Nephron progenitor cell (in vitro differentiated cells): ENCODE results near the gene OR2A5.

ENCODE experiments used
- DNase-seq: peaks from one replicate; pipeline ENCODE4 v3.0.0; 2021
- H3K27ac Mint-ChIP-seq: 2 replicates; pipeline ENCODE4 v1.8.0; 2021; ENCODE audit warnings: mild to moderate bottlenecking, moderate library complexity, mixed read lengths
- H3K27me3 Mint-ChIP-seq: 2 replicates; pipeline ENCODE4 v1.8.0; 2021; ENCODE audit warnings: mild to moderate bottlenecking, low read depth, mixed read lengths; ENCODE audit not compliant: poor library complexity
- H3K36me3 Mint-ChIP-seq: 2 replicates; pipeline ENCODE4 v1.8.0; 2021; ENCODE audit warnings: low read depth, mixed read lengths
- H3K4me1 Mint-ChIP-seq: 2 replicates; pipeline ENCODE4 v1.8.0; 2021; ENCODE audit warnings: mixed read lengths
- H3K4me3 Mint-ChIP-seq: 2 replicates; pipeline ENCODE4 v1.8.0; 2021; ENCODE audit warnings: mild to moderate bottlenecking, moderate library complexity, mixed read lengths
- H3K9me3 Mint-ChIP-seq: 2 replicates; pipeline ENCODE4 v1.8.0; 2021; ENCODE audit warnings: mild to moderate bottlenecking, moderate library complexity, mixed read lengths
- TF ChIP-seq, protein P1 (sequence below): fragments of 200-600 bp; sonication (generic); IDR thresholded peaks from 2 replicates; pipeline ENCODE4 v1.5.0; 2021; ENCODE audit warnings: antibody characterized with exemption

OR2A5 gene

DNA sequence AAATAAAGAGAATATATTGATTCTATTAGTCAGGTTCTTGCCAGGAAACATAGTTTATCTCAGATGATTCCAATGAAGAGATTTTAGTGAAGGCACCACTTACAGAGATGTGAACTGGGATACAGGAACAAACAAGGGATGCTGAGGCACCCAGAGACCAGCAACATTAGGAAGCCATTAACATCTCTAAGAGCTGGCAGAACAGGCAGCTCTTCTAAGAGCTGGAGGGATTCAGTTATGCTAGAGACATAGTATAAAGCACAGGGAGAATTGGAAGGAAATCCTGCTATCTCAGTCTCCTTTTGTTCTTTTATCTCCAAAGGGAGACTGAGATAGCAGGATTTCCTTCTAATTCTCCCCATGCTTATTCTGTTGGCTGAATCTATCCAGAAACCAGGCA, 26.6 kb upstream of the OR2A5 start:
- Mint-ChIP-seq H3K4me3 (no peak overlapping the region), H3K36me3 (no peaks in the 10 kb centered on the region), H3K9me3 (no peaks in the 10 kb centered on the region), H3K4me1 (no peaks in the 10 kb centered on the region), H3K27me3 (no peaks in the 10 kb centered on the region), H3K27ac (no peak overlapping the region)
- TF ChIP-seq, protein P1, sequence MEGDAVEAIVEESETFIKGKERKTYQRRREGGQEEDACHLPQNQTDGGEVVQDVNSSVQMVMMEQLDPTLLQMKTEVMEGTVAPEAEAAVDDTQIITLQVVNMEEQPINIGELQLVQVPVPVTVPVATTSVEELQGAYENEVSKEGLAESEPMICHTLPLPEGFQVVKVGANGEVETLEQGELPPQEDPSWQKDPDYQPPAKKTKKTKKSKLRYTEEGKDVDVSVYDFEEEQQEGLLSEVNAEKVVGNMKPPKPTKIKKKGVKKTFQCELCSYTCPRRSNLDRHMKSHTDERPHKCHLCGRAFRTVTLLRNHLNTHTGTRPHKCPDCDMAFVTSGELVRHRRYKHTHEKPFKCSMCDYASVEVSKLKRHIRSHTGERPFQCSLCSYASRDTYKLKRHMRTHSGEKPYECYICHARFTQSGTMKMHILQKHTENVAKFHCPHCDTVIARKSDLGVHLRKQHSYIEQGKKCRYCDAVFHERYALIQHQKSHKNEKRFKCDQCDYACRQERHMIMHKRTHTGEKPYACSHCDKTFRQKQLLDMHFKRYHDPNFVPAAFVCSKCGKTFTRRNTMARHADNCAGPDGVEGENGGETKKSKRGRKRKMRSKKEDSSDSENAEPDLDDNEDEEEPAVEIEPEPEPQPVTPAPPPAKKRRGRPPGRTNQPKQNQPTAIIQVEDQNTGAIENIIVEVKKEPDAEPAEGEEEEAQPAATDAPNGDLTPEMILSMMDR = no peak
- DNase-seq = no peak

DNA sequence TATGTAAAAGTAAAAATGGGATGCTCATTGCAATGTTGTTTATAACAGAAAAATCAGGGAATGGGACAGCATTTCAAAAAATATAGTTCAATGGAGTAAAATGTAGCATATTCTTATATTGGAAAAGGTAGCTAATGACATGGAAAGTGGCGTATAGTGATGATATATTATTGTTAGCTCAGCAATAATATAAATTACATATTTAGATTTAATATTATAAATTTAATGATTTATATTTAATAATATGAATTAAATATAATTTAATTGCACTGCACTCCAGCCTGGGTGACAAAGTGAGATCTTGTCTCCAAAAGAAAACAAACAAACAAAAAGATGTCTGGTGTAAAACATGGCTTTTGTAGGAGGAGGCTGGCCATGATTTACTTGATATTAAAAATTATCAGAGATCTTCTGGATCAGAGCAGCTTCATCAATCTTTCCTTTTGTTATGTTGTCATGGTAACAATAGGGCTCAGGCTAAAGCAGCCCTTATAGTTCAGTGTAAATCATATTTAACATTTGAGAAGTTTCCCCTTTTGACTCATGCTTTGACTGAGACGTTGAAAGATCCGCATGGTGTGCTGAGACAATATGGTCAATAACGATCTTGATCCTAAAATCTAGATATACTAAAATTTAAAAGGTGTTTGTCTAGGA, 25.4 kb upstream of the OR2A5 start:
- Mint-ChIP-seq H3K4me3 (no peak overlapping the region), H3K4me1 (no peaks in the 10 kb centered on the region), H3K9me3 (no peaks in the 10 kb centered on the region), H3K27me3 (no peaks in the 10 kb centered on the region), H3K36me3 (no peaks in the 10 kb centered on the region), H3K27ac (no peak overlapping the region)
- TF ChIP-seq, protein P1 = no peak
- DNase-seq = no peak

DNA sequence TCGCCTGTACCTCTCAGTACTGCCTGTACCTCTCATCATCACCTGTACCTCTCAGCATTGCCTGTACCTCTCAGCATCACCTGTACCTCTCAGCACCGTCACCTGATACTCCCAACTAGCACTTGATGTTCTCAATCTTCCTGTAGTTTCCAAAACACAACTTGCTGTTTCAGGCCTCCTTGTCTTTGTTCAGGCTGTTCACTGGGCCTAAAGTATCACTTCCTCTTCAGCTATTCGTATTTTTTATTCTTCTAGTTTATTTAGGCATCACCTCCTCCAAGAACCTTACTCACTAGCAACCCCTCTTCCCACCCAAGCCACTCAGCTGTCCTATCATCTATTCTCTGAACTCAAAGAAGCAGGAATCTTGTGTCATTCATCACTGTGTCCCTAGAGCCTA, 24.5 kb upstream of the OR2A5 start:
- no peak overlapping the region for H3K4me3 Mint-ChIP-seq
- TF ChIP-seq, protein P1 = no peak
- H3K27ac Mint-ChIP-seq = no peak overlapping the region
- no peak for DNase-seq
- H3K4me1 Mint-ChIP-seq = no peaks in the 10 kb centered on the region
- no peaks in the 10 kb centered on the region for H3K36me3 Mint-ChIP-seq
- H3K27me3 Mint-ChIP-seq = no peaks in the 10 kb centered on the region
- H3K9me3 Mint-ChIP-seq = no peaks in the 10 kb centered on the region

DNA sequence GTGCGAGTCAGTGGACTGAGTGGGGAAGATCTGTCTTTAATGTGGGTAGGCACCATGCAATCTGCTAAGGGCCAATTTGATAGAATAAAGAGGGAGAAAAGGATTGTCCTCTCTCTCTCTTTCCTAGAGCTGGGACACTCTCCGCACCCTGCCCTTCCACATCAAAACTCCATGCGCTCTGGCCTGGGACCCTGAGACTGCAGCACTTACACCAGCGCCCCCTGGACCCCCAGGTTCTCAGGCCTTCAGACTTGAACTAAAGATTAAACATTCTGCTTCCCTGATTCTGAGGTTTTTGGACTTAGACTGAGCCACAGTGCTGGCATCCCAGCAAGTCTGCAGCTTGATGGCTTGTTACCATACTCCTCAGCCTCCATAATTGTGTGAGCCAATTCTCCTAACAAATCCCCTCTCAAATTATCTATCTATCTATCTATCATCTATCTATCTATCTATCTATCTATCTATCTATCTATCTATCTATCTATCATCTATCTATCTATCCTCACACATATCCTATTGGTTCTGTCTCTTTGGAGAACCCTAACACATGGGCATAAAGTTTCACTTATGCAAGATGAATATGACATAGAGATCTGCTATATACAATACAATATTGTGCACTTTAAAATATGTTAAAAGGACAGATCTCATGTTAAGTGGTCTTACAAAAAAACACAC, 22.4 kb upstream of the OR2A5 start:
- H3K27ac Mint-ChIP-seq = no peak overlapping the region
- H3K27me3 Mint-ChIP-seq = no peaks in the 10 kb centered on the region
- TF ChIP-seq, protein P1 = no peak
- H3K4me1 Mint-ChIP-seq = no peaks in the 10 kb centered on the region
- no peak overlapping the region for H3K4me3 Mint-ChIP-seq
- no peak for DNase-seq
- no peaks in the 10 kb centered on the region for H3K36me3 Mint-ChIP-seq
- no peaks in the 10 kb centered on the region for H3K9me3 Mint-ChIP-seq

DNA sequence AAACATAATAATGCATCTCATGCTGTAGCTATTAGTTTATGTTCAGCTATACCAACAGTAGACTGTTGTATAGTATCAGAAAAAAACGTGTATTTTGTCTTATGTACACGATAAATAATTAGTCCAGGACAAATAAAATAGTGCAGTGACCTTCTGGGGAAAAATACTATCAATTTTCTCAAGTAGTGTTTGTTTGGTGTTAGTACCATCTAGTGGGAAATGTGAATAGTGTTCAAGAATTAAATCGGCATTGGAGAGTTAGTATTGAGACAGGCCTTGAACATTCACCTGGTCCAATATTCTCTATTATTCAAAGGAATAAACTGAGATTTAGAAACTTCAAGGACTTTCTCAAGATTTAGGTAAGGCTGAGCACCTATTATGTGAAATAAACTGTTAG, 21.7 kb upstream of the OR2A5 start:
- DNase-seq = no peak
- H3K9me3 Mint-ChIP-seq = no peaks in the 10 kb centered on the region
- H3K27me3 Mint-ChIP-seq = no peaks in the 10 kb centered on the region
- H3K4me1 Mint-ChIP-seq = no peaks in the 10 kb centered on the region
- H3K36me3 Mint-ChIP-seq = no peaks in the 10 kb centered on the region
- no peak overlapping the region for H3K4me3 Mint-ChIP-seq
- TF ChIP-seq, protein P1 = peak; percentile 30
- H3K27ac Mint-ChIP-seq = no peak overlapping the region

DNA sequence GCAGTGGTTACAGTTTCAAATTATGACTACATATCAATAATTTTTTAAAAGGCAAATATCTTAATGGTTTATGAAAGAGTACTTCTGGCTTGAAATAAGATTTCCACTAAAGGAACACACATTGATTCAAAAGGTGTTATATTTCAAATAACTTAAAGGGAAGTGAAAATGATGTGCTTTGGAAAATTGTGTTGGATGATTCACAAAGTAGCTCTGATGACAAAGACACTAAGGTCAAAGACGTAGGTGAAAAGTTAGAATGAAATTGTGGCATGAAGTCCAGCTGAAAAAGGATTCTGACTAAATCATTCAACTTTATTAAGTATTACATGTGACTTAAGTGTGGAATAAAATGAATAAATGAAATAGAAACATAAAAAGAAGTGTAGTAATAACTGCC, 20.8 kb upstream of the OR2A5 start:
- H3K4me3 Mint-ChIP-seq = no peak overlapping the region
- no peaks in the 10 kb centered on the region for H3K27me3 Mint-ChIP-seq
- no peaks in the 10 kb centered on the region for H3K9me3 Mint-ChIP-seq
- no peaks in the 10 kb centered on the region for H3K36me3 Mint-ChIP-seq
- DNase-seq = no peak
- TF ChIP-seq, protein P1 = no peak
- no peak overlapping the region for H3K27ac Mint-ChIP-seq
- H3K4me1 Mint-ChIP-seq = no peaks in the 10 kb centered on the region
